Measurements from ENCODE around the gene BCOR. TPM values are rescaled to one million over a fixed set of nuclear protein-coding genes. Genes with fewer than 3 reads are reported as not detected.

The BCOR gene
- total RNA-seq, 4 donors from 2014 or later: 19.8 to 32.2 (median 26.0) TPM

- TF ChIP-seq CTCF (IDR thresholded peaks at IDR 0.05) (no peak), POLR2A (IDR thresholded peaks at IDR 0.05) (no peak)
- DNase-seq: no peak
- Histone ChIP-seq H3K4me3 (peak overlapping the region in 1 of 4 donors; percentile 67), H3K4me1 (peaks cover 0 to 30% (median 8%) of the 10 kb centered on the region in 4 donors), H3K27me3 (no peaks in the 10 kb centered on the region), H3K36me3 (no peaks in the 10 kb centered on the region), H3K9me3 (no peaks in the 10 kb centered on the region), H3K27ac (peak overlapping the region in 1 of 4 donors; percentile 96)
Observed at GRCh38 chrX:40103565-40104323, 6.0 kb upstream of the BCOR start.

- peaks cover 0 to 21% (median 3%) of the 10 kb centered on the region in 4 donors for H3K4me1 ChIP-seq
- no peak overlapping the region for H3K4me3 ChIP-seq
- H3K9me3 ChIP-seq: no peaks in the 10 kb centered on the region
- no peak for DNase-seq
- no peaks in the 10 kb centered on the region for H3K36me3 ChIP-seq
- H3K27ac ChIP-seq: no peak overlapping the region
- TF ChIP-seq POLR2A (IDR thresholded peaks at IDR 0.05): no peak
- TF ChIP-seq CTCF (IDR thresholded peaks at IDR 0.05): no peak
- H3K27me3 ChIP-seq: no peaks in the 10 kb centered on the region
Observed at GRCh38 chrX:40102393-40103381, 4.9 kb upstream of the BCOR start.

GRCh38 chrX:40101430-40101802 is 3.7 kb upstream of the BCOR start:
- Histone ChIP-seq H3K36me3 (no peaks in the 10 kb centered on the region), H3K9me3 (no peaks in the 10 kb centered on the region), H3K4me1 (peaks cover 0 to 13% (median 0%) of the 10 kb centered on the region in 4 donors), H3K27me3 (no peaks in the 10 kb centered on the region), H3K4me3 (no peak overlapping the region), H3K27ac (no peak overlapping the region)
- no peak for DNase-seq
- TF ChIP-seq POLR2A (IDR thresholded peaks at IDR 0.05) (no peak), CTCF (IDR thresholded peaks at IDR 0.05) (no peak)

GRCh38 chrX:40100537-40101429 is 3.0 kb upstream of the BCOR start:
- TF ChIP-seq POLR2A (IDR thresholded peaks at IDR 0.05) (no peak), CTCF (IDR thresholded peaks at IDR 0.05) (no peak)
- H3K27me3 ChIP-seq: no peaks in the 10 kb centered on the region
- H3K36me3 ChIP-seq: no peaks in the 10 kb centered on the region
- no peaks in the 10 kb centered on the region for H3K9me3 ChIP-seq
- H3K27ac ChIP-seq: peak overlapping the region in 2 of 4 donors; percentile 93 to 98
- no peak overlapping the region for H3K4me3 ChIP-seq
- H3K4me1 ChIP-seq: peaks cover 0 to 13% (median 0%) of the 10 kb centered on the region in 4 donors
- DNase-seq: no peak

- TF ChIP-seq POLR2A (IDR thresholded peaks at IDR 0.05): no peak
- TF ChIP-seq CTCF (IDR thresholded peaks at IDR 0.05): no peak
- Histone ChIP-seq H3K4me1 (peaks cover 0 to 13% (median 0%) of the 10 kb centered on the region in 4 donors), H3K9me3 (no peaks in the 10 kb centered on the region), H3K27me3 (no peaks in the 10 kb centered on the region), H3K36me3 (no peaks in the 10 kb centered on the region), H3K27ac (peak overlapping the region in 2 of 4 donors; percentile 93 to 98), H3K4me3 (no peak overlapping the region)
- no peak for DNase-seq
Observed at GRCh38 chrX:40100141-40100536, 2.4 kb upstream of the BCOR start.
